Hematopoietic multipotent progenitor cell treated with erythropoietin and hydrocortisone succinate and interleukin-3 and kit ligand, for 6 days (in vitro differentiated cells): ENCODE measurements around the gene CTSK.

Experiments used
- DNase-seq: peaks from one replicate; pipeline ENCODE4 v3.0.0-alpha.2; 2015

Gene CTSK

DNA sequence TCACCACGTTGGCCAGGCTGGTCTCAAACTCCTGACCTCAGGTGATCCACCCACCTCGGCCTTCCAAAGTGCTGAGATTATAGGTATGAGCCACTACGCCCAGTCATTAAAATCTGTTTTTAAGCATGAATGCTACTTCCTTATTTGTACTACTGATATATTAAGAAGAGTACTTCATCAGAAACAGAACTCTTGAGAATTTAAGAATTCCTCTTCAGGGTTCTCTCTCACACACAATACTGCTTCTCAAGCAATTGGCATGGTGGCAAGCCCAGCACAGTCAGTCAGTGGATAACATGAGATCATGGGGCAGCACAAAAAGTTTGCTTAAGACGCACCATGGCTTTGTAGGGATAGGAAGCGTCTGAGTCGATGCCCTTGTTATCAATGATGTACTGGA lies 56.6 kb downstream of the CTSK start:
- no peak for DNase-seq

DNA sequence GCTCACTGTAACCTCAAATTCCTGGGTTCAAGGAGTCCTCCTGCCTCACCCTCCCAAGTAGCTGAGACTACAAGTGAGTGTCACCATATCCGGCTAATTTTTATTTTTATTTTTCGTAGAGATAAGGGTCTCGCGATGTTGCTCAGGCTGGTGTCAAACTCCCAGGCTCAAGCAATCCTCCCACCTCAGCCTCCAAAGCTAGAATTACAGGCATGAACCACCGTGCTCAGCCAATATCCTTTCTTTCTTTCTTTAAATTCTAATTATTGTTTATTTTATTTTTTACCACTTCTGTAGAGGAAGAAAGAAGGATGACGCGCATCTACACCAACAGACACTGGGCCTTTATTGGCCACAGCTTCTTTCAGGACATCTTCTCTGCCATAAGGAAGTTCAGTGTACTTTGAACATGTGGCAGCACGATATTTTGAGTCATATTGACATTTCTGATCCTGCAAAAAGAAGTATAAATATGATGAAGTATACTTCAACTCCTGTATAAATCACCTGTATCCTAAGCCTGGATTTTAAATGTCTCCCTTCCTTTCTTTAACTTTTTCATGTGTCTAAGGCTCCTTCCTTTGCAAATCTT lies 58.2 kb downstream of the CTSK start:
- DNase-seq, result no peak

DNA sequence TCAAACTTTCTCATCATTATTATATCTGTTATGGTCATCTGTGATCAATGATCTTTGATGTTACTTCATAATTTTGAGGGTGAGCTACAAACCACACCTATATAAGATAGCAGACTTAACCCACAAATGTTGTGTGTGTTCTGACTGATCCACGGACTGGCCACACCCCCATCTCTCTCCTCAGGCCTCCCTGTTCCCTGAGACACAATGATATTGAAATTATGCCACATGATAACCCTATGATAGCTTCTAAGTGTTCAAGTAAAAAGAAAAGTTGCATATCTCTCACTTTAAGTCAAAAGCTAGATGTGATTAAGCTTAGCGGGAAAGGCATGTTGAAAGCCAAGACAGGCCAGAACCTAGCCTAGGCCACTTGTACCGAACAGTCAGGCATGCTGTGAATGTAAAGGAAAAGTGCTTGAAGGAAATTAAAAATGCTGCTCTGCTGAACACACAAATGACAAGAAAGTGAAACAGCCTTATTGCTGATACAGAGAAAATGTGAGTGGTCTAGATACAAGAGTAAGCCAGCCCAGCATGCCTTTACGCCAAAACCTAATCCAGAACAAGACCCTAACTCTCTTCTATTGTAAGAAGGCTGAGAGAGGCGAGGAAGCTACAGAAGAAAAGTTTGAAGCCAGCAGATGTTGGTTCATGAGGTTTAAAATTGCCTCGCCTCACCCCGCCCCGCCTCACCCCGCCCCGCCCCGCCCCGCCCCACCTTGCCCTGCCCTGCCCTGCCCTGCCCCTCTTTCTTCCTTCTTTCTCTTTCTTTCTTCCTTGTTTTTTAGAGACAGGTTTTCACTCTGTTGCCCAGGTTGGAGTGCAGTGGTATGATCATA lies 59.0 kb downstream of the CTSK start:
- peak; percentile 81 for DNase-seq
